Karpas-422 (cell line): ENCODE data around the gene LSM12. TPM values are rescaled to one million over a fixed set of nuclear protein-coding genes. Genes with fewer than 3 reads are reported as not detected.
"Not testable (repeated sequence)": the region's sequence is repeated elsewhere in the genome, so short reads cannot be mapped to it uniquely, and the experiment has no call there.

ENCODE experiments used
- DNase-seq: peaks from one replicate; pipeline ENCODE4 v3.0.0-alpha.2; 2015
- H2AFZ ChIP-seq: fragments of 200-600 bp; sonication (generic); 2 replicates; pipeline ENCODE4 v1.6.1; 2014; ENCODE audit warnings: antibody characterized with exemption, low read length, mixed read lengths
- H3K27ac ChIP-seq: fragments of 200-600 bp; sonication (generic); 2 replicates; pipeline ENCODE4 v1.5.1; 2014; ENCODE audit warnings: mild to moderate bottlenecking, low read length, moderate library complexity
- H3K27me3 ChIP-seq: fragments of 200-600 bp; sonication (generic); 2 replicates; pipeline ENCODE4 v1.6.1; 2014; ENCODE audit warnings: low read length, mixed read lengths
- H3K36me3 ChIP-seq: fragments of 200-600 bp; sonication (generic); 2 replicates; pipeline ENCODE4 v1.6.1; 2014; ENCODE audit warnings: low read length, mixed read lengths; ENCODE audit not compliant: insufficient read depth
- H3K4me1 ChIP-seq: fragments of 200-600 bp; sonication (generic); 2 replicates; pipeline ENCODE4 v1.6.1; 2014; ENCODE audit warnings: mild to moderate bottlenecking, low read length, mixed read lengths
- H3K4me2 ChIP-seq: fragments of 200-600 bp; sonication (generic); 2 replicates; pipeline ENCODE4 v1.6.1; 2014; ENCODE audit warnings: low read length, low read depth, mild to moderate bottlenecking; ENCODE audit not compliant: poor library complexity, severe bottlenecking
- H3K4me3 ChIP-seq: fragments of 200-600 bp; sonication (generic); 2 replicates; pipeline ENCODE4 v1.5.1; 2014; ENCODE audit warnings: mild to moderate bottlenecking, antibody characterized with exemption, low read length, mixed read lengths
- H3K79me2 ChIP-seq: fragments of 200-600 bp; sonication (generic); 2 replicates; pipeline ENCODE4 v1.6.1; 2014; ENCODE audit warnings: mild to moderate bottlenecking, low read length, mixed read lengths
- H3K9ac ChIP-seq: fragments of 200-600 bp; sonication (generic); 2 replicates; pipeline ENCODE4 v1.6.0; 2014; ENCODE audit warnings: low read length
- H3K9me2 ChIP-seq: fragments of 200-600 bp; sonication (generic), shearing (Covaris generic); replicated peaks from 2 replicates; pipeline ENCODE4 v1.6.0; 2014; ENCODE audit warnings: mild to moderate bottlenecking, low read length, moderate library complexity; ENCODE audit not compliant: insufficient read depth
- H3K9me3 ChIP-seq: fragments of 300-700, 200-600 bp; sonication (generic); 2 replicates; pipeline ENCODE4 v1.6.1; 2014; ENCODE audit warnings: low read length, mixed read lengths
- H4K20me1 ChIP-seq: fragments of 200-600 bp; sonication (generic); 2 replicates; pipeline ENCODE4 v1.6.1; 2014; ENCODE audit warnings: mild to moderate bottlenecking, antibody characterized with exemption, low read length, low read depth; ENCODE audit not compliant: insufficient read depth
- total RNA-seq: library from RNA; depleted of rRNA; stranded (reverse); fragments of >200 nt; shearing (Covaris generic); gene quantifications from 2 replicates; pipeline ENCODE4 v1.2.3, GENCODE V29; 2014; ENCODE audit warnings: low replicate concordance

The LSM12 gene
- total RNA-seq, 1 experiment from 2014 or later: 73.1 TPM

- Histone ChIP-seq H3K9ac (no peak overlapping the region), H3K9me2 (no peaks in the 10 kb centered on the region), H3K4me1 (no peaks in the 10 kb centered on the region), H3K36me3 (no peaks in the 10 kb centered on the region), H4K20me1 (peaks cover 11% of the 10 kb centered on the region; the same call in 1 of the 2 replicates), H3K4me2 (no peak overlapping the region), H2AFZ (no peak overlapping the region), H3K79me2 (no peaks in the 10 kb centered on the region), H3K9me3 (no peaks in the 10 kb centered on the region), H3K27me3 (no peaks in the 10 kb centered on the region), H3K4me3 (no peak overlapping the region), H3K27ac (no peak overlapping the region)
- DNase-seq: no peak
Observed at GRCh38 chr17:44102849-44103622, 36.6 kb upstream of the LSM12 start.

GRCh38 chr17:44101858-44102257 is 35.4 kb upstream of the LSM12 start:
- H3K9me2 ChIP-seq, DNase-seq, H3K4me2 ChIP-seq, H3K27me3 ChIP-seq, H3K4me1 ChIP-seq, H3K79me2 ChIP-seq, H3K27ac ChIP-seq, H3K9me3 ChIP-seq, H2AFZ ChIP-seq, H3K9ac ChIP-seq, H3K4me3 ChIP-seq, H3K36me3 ChIP-seq: not testable (repeated sequence)
- peaks cover 11% of the 10 kb centered on the region; the same call in 1 of the 2 replicates for H4K20me1 ChIP-seq

GRCh38 chr17:44097110-44097958 is 30.9 kb upstream of the LSM12 start:
- no peaks in the 10 kb centered on the region for H3K9me3 ChIP-seq
- H3K4me3 ChIP-seq: no peak overlapping the region
- peaks cover 7% of the 10 kb centered on the region for H3K4me1 ChIP-seq
- no peak overlapping the region for H3K9ac ChIP-seq
- H2AFZ ChIP-seq: no peak overlapping the region
- H3K27ac ChIP-seq: no peak overlapping the region
- DNase-seq: no peak
- H3K36me3 ChIP-seq: no peaks in the 10 kb centered on the region
- no peaks in the 10 kb centered on the region for H3K9me2 ChIP-seq
- no peaks in the 10 kb centered on the region for H3K27me3 ChIP-seq
- H4K20me1 ChIP-seq: no peaks in the 10 kb centered on the region
- H3K79me2 ChIP-seq: no peaks in the 10 kb centered on the region
- no peak overlapping the region for H3K4me2 ChIP-seq

GRCh38 chr17:44095647-44096496 is 29.4 kb upstream of the LSM12 start:
- no peaks in the 10 kb centered on the region for H3K9me3 ChIP-seq
- H4K20me1 ChIP-seq: no peaks in the 10 kb centered on the region
- DNase-seq: no peak
- H3K27ac ChIP-seq: no peak overlapping the region
- peaks cover 7% of the 10 kb centered on the region for H3K4me1 ChIP-seq
- no peak overlapping the region for H2AFZ ChIP-seq
- no peaks in the 10 kb centered on the region for H3K27me3 ChIP-seq
- H3K36me3 ChIP-seq: no peaks in the 10 kb centered on the region
- H3K9ac ChIP-seq: no peak overlapping the region
- no peaks in the 10 kb centered on the region for H3K9me2 ChIP-seq
- H3K4me2 ChIP-seq: no peak overlapping the region
- no peaks in the 10 kb centered on the region for H3K79me2 ChIP-seq
- H3K4me3 ChIP-seq: no peak overlapping the region

GRCh38 chr17:44095388-44095646 is 28.8 kb upstream of the LSM12 start:
- Histone ChIP-seq H3K9me3 (no peaks in the 10 kb centered on the region), H3K27me3 (no peaks in the 10 kb centered on the region), H4K20me1 (no peaks in the 10 kb centered on the region), H3K27ac (no peak overlapping the region), H3K36me3 (no peaks in the 10 kb centered on the region), H3K9me2 (no peaks in the 10 kb centered on the region), H3K4me2 (no peak overlapping the region), H2AFZ (no peak overlapping the region), H3K4me3 (no peak overlapping the region), H3K79me2 (no peaks in the 10 kb centered on the region), H3K9ac (no peak overlapping the region), H3K4me1 (peaks cover 7% of the 10 kb centered on the region)
- no peak for DNase-seq

GRCh38 chr17:44094701-44095387 is 28.4 kb upstream of the LSM12 start:
- DNase-seq: no peak
- Histone ChIP-seq H4K20me1 (no peaks in the 10 kb centered on the region), H3K4me2 (no peak overlapping the region), H3K27ac (no peak overlapping the region), H3K9me2 (no peaks in the 10 kb centered on the region), H2AFZ (no peak overlapping the region), H3K9me3 (no peaks in the 10 kb centered on the region), H3K4me3 (no peak overlapping the region), H3K9ac (no peak overlapping the region), H3K27me3 (no peaks in the 10 kb centered on the region), H3K36me3 (no peaks in the 10 kb centered on the region), H3K79me2 (no peaks in the 10 kb centered on the region), H3K4me1 (peaks cover 7% of the 10 kb centered on the region)

GRCh38 chr17:44093231-44093900 is 26.9 kb upstream of the LSM12 start:
- Histone ChIP-seq H3K79me2 (no peaks in the 10 kb centered on the region), H4K20me1 (no peaks in the 10 kb centered on the region), H3K27me3 (no peaks in the 10 kb centered on the region), H3K4me3 (no peak overlapping the region), H3K9ac (no peak overlapping the region), H2AFZ (no peak overlapping the region), H3K27ac (no peak overlapping the region), H3K9me2 (no peaks in the 10 kb centered on the region), H3K9me3 (no peaks in the 10 kb centered on the region), H3K4me1 (peaks cover 7% of the 10 kb centered on the region), H3K36me3 (no peaks in the 10 kb centered on the region), H3K4me2 (no peak overlapping the region)
- no peak for DNase-seq
